GM21576 (cell line): ENCODE measurements around the gene RUNX2.

Experiments
- ATAC-seq: cut with Tn5 transposase; IDR thresholded peaks from one replicate; pipeline ENCODE4 v1.9.1; 2021; ENCODE audit warnings: mild to moderate bottlenecking, moderate library complexity; ENCODE audit not compliant: unreplicated experiment

Gene RUNX2

DNA sequence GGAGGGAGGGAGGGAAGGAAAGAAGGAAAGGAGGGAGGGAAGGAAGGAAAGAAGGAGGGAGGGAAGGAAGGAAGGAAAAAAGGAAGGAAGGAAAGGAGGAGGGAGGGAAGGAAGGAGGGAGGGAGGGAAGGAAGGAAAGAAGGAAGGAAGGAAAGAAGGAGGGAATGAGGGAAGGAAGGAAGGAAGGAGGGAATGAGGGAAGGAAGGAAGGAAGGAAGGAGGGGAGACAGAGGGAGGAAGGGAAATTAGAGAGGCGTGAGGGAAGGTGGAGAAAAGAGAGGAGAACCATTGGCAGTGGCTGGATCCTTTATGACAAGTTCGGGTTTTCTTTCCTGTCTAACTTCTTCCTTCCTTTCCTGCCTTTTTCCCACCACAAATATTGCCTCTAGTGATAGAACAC lies 71.9 kb downstream of the RUNX2 start:
- no peak for ATAC-seq

DNA sequence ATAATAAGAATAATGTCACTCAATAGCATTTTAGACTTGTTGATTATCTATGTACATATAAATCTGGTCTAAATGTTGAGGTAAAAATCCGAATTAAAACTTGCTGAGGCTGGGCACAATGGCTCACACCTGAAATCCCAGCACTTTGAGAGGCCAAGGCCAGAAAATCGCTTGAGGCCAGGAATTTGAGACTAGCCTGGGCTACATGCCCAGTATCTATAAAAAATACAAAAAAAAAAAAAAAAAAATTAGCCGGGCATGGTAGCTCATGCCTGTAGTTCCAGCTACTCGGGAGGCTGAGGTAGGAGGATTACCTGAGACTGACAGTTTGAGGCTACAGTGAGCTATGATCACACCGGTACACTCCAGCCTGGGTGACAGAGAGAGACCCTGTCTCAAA lies 83.8 kb downstream of the RUNX2 start:
- ATAC-seq, result no peak

DNA sequence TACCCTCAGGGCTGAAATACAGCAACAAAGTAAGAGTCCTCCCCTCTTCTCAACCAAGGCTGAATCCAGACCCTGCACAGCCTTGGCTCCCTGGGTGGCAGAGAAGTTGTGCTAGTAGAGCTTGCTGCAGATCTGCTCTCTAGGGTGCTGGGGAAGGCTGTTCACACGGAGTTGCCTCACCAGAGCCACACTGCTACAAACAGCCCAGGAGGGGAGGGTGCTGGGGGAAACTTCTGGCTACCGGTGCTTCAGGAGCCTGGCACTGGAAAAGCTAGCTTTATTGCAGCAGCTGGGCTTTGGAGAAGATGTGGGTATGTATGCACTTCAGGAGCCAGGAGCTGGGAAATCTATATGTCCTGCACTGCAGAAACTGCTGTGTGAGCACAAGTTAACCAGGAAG lies 87.2 kb downstream of the RUNX2 start:
- ATAC-seq, result no peak

DNA sequence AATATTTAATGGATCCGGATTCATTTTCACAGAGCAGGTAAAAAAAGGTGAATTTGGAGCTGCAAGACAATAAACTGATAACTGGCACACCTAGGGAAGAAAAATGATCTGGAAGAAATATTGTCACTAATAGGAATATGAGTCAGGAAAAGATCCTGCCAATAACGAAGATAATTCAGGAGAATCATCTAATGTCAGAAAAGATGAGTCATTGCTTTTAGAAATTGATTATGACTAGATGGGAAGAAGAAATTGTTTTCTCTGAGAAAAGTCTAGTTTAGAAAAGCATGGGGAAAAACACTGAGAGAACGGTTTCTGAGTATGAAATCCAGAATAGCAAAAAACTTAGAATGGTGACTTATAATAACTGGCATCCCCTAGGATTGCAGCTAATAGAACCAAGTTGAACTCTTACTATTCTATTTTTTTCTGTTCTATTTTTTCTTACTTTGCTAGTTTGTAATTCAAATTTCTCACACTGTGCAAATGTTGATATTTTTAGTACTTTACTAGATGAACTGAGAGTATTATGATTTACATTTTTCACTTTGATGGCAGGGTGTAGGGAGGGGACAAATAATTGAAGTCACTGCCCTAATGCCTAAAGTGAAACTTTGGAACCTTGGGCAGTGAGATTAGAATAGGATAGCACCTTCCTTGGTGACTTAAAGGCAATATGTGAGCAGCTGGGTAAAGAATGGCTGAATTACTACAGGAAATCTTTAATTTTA lies 87.8 kb downstream of the RUNX2 start:
- ATAC-seq, result no peak

DNA sequence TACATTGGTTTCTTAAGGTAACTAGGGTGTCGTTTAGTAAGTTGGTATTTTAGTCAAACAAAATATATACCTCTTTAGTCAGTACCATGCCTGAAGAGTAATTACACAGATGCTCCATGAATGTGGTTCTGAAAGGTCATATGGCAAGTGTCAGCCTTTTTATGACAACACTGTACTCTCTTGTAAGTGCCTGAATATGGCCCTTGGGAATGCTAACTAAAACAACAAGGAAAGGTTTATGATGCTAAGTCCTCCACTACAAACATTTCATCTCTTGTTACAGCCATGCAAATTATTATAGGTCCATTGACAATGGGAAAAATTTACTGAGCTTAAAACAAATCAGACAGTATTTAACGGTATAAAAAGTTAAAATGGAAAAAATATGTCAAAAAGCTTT lies 88.6 kb downstream of the RUNX2 start:
- no peak for ATAC-seq

DNA sequence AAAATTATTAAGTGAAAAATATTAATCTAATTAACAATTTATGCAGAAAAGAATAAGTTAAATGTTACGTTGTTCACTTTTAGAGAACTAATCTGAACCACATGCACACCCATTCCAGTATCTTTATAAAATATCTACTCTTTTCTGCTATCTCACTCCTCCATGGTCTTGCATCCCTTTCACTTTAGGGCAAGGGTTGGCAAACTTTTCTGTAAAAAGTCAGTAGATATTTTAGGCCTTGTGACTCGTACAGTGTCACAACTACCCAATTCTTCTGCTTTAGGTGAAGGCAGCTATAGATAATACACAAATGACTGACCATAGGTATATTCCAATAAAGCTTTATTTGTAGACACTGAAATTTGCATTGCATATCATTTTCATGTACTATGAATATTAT lies 89.3 kb downstream of the RUNX2 start:
- no peak for ATAC-seq

DNA sequence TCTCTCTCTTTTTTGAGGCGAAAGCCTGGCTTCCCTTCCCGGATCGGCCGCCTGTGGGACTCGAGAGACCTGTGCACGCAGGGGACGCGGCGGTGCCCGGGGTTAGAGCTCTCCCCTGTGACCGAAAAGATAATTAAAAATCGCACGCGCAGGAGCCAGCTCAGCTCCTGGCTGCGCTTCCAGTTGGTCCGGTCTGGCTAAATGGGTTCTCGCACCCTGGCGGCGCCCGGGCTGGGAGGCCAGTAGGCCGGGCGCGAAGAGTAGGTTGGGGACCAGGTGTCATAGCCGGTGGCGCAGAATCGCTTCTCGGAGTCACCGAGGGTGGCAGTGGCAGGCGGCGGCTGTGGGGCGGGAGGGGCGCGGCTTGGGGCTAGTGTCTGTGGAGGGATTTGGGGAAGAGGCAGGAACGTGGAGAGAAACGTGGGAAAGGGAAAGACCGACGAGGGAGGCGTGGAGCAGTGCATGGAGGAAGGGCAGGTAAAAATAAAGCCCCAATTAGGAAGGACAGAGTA lies 91.5 kb downstream of the RUNX2 start:
- no peak for ATAC-seq

DNA sequence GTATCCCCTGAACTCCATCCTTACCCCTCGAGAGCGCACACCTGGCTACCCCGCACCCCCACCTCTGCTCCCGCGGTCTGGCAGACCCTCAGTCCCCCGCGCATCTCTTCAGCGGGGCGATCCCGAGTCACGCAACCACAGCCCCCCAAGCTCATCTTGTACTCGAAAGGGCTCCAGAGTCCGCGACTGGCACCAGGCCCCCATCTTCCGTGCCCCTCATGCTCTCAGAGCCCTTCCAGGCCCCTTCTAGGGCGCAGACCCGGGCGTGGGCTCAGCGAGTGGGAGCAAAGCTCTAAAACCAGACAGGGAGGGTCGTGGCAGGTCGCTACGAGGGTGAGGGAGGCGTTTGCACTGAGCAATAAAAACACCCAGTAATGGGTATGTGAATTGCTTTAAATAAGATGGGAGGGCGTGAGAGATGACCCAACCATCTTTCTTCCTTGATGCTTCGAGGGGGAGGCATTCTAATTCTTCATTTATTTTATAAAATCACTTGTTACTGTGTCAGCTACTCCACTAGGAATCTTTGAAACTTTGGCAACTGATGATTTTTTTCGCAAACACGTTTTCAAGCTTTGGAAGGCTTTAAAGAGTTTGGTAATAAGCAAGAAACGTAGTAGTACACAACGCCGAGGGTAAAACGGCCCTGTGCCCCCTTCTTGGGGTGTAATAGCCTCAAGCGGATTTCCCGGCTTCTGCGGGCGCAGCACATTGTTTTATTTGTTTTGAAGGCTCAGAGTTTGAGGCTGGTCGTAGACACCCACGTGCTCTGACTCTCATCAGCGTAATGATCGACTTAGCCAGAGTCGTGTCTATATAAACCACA lies 92.2 kb downstream of the RUNX2 start:
- ATAC-seq, result no peak

DNA sequence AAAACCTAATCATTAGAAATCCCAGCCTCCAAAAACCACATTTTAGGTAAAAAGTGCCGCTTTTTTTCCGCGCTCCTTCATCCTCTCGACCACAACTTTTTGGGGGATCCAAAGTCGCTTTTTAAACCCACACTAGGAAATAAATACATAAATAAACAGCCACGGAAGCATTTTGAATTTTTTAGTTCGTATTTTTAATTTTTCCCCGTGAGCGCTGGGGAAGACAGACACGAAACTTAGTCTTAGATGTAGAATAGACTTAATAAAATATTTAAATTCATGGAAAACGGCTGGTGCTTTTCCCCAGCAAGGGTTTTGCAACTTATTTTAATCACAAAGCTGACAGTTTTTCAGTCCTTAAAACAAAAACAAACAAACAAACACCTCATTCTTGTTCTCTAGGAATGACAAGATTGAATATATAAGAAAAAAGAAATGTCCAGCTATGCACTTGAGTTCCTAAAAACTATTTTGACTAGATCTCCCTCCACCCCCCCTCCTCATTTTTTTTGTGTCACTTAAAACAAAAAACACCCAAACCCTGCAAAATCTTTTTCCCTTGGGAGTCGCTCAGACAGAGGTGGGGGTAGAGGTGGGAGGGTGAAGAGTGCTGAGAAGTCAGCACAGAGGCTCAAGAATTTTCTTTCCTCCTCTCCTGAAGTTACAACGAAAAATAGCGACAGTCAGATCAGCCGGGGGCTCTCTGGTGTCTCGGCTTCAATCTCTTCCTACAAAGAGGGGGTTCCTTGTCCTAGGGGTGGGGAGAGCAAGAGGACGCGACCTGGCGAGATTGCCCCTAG lies 93.0 kb downstream of the RUNX2 start:
- no peak for ATAC-seq

DNA sequence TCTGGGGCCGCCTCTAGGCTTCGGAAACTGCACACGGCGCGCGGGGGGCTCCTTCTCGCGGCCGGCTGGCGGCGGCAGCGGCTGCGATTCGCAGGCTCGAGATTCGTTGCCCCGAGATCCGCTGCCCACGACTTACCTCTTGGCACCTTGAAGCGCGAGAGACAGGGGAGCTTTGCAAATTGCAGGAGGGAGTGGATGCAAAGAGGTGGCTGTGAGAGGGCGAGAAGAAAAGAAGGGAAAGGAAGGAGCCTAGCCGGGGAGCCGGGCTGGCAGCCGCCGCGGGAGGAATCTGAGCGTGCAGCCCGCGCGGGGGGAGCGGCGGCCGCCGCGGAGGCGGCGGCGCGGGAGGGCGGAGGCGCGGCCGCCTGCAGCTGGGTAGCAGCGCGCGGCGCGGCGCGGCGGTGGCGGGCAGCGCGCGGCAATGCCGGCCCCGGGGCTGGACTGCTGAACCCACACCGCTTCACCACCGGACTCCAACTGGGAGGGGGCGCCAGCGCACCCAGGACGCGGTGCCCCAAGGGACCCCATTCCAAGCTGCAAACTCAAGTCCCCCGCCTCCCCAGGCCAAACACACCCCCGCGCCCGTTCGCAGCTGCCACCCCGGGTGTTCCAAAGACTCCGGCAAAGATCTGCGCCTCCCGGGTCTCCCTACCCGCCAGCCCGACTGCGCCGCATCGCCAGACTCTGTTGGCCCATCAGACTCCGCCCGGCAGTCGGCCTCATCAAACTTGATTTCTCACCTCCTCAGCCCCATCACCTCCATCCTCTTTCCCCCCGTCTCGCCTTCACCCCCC lies 93.8 kb downstream of the RUNX2 start:
- ATAC-seq, result no peak

DNA sequence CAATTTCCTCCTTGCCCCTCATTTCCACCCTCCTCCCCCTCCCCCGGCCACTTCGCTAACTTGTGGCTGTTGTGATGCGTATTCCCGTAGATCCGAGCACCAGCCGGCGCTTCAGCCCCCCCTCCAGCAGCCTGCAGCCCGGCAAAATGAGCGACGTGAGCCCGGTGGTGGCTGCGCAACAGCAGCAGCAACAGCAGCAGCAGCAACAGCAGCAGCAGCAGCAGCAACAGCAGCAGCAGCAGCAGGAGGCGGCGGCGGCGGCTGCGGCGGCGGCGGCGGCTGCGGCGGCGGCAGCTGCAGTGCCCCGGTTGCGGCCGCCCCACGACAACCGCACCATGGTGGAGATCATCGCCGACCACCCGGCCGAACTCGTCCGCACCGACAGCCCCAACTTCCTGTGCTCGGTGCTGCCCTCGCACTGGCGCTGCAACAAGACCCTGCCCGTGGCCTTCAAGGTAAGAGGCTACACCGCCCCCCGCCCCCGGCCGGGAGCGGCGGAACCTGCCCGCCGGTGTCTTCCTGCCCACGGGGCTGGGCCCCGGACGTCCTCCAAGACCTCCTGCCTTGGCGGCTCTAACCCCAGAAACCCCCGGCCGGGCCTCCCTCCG lies 94.5 kb downstream of the RUNX2 start:
- ATAC-seq, result no peak

DNA sequence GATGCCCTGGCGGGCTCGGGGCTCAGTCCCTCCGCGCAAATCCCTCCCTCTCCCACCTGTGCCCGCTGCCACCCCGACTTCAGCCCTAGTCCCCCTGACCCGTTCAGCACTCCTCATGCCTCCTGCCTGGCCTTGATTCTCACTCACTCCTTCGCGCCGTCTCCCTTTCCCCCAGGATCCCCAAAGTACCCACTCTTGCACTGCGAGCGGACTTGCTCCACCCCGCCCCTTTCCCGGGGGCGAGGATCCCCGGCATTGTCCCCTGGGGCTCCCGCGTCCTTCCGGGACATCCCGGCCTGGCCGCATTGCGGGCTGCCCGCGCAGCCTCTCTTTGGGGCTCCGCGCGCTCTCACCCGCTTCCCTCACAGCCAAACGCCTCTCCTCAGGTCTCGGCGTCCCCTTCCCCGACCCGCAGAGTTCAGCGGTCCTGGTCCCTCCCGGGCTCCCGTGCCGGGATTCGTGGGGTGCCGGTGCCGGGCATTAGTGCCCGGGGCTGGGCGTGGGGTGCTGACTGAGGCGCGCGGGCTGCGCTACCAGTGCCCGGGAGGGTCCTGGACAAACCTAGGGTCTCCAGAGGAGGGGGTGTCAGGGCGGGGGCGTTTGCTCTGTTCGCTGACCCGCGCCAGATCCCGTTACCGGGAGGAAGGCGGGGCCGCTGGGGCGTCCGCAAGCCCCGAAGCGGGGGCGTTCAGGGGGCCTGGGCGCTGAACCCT lies 95.1 kb downstream of the RUNX2 start:
- ATAC-seq, result no peak

DNA sequence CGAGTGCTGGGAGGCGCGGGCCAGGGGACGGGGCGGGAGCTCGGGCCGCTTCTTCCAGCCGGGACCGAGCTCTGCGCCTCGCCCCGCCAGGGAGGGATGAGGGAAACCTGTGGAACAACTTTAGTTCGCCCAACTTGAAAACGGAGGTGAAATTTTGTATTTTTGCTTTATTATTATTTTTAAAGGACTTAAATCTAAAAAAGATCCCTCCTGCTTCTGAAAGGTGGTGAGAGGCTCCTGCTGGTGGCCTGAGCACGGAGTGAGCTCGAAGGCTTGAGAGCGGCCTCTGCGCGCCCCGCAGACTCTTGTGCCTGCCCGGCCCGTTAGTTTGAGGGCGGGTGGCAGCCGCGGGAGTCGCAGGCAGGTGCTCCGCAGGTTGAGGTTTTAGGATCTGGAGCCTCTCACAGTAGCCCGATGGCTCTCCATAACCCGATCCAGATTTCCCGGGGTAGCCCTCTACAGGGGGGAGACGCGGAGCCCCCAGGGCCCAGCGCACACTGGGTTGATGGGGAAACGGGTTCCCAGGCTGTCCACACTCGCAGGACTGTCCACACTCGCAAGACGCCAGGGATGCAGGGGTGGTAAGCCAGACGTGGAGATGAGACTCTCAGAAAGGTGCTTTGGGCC lies 95.8 kb downstream of the RUNX2 start:
- ATAC-seq, result no peak

DNA sequence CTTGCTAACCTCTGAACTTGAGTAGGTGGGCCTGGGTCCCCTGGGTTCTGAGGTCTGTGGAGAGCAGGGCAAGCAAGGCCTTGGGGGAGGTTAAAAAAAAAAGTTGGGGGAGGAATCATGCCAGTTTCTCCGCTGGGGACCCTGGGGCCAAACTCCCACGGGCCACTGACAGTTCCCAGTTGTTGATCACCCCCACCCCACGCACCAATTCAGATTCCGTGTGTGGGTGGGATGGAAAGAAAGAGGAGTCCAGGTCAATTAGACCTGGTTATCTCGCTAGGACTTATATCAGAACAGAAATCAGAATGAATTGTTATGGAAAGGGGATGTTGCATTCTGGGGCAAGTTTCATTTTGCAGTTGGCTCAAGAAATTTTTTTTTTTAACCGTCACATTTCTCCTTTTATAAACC lies 96.3 kb downstream of the RUNX2 start:
- ATAC-seq, result no peak

DNA sequence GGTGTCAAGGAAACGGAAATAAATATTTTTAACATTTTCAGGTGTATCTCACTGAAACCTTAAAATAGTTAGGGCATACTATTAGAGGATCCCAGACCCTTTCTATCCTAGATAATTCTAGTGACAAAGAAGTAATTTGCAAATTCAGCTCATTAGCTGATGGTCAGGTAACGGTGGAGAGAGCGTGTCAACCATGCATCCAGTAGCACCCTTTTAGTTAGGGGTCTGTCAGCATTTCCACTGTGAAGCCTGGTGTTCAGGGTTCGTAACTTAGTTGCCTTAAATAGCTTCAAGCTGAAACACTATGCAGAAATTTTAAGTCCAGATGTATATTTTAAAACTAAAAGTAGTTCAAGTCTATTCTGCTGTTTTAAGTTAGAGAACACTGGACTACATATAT lies 98.1 kb downstream of the RUNX2 start:
- ATAC-seq, result no peak

DNA sequence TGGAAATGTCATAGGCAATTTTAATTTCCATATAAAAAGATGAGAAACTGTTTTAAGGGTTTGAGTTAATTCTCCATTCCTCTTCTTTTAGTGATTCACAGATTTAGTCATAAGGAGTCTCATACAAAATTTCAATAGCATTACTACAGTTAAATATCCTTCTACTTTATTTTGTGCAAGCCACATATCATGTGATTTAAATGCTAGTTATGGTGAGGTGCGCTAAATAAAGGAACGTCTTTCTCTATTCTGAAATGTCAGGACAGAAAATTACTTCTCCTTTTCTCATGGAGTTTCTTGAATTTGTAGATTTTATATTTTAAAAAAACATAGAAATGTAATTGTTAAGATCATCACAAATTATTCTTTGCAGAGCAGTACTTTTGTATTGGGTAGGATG lies 99.6 kb downstream of the RUNX2 start:
- no peak for ATAC-seq

DNA sequence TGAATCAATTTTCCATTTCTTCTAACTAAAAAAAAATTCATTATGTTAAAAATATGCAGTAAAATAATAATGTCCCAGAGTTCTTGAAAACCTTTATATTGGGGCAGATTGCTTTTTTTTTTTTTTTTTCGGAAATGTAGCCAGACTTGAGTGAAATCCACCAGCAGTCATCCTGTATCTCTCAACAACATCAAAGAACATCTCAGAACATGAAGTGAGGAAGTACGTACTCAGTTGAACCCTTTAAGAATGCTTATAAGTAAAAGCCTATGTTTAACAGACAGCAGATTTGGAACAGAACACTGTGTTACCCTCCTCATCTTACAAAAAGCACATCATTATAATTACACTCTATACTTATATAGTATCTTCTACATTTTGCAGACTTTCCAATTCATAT lies 100.6 kb downstream of the RUNX2 start:
- no peak for ATAC-seq

DNA sequence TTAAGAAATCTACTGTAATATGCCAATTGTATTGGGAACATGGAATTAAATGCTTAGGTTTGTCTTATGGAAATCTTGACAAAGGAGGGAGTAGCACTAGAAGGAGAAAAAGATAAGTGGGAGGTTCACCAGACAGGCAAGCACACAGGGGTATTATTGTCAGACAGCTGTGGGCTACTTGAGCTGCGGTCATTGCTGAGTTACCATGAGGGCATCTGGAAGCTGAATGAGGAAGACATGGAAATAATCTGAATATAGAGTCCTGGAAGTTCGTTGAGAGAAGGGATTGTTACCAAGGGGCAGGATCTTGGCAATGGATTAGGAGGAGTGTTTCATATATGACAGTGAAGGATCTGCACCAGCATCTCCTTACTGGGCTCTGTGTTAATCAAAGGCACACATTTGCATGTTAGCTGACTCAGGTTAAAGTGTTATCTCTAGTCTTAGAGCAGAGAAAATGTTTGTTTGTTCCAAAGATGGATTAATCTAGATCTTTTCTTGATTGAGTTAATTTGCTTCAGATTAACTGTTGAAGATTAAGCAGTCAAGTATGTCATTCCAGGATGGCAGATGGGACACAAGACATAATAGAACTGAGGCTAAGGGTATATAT lies 102.6 kb downstream of the RUNX2 start:
- no peak for ATAC-seq
